HG02884 (cell line): ENCODE data around the gene ARMC8.
"Not testable (repeated sequence)": the region's sequence is repeated elsewhere in the genome, so short reads cannot be mapped to it uniquely, and the experiment has no call there.

Experiments used
- ATAC-seq: cut with Tn5 transposase; IDR thresholded peaks from one replicate; pipeline ENCODE4 v1.9.1; 2021; ENCODE audit warnings: mild to moderate bottlenecking, moderate library complexity; ENCODE audit not compliant: unreplicated experiment

The ARMC8 gene

GRCh38 chr3:138187296-138188012 lies at the start of gene ARMC8:
ARMC8 (plus strand) TSS chr3:138187301; CDS start chr3:138187555, 254 bp downstream.
- peak; percentile 67 for ATAC-seq

- ATAC-seq: no peak
Observed at GRCh38 chr3:138137861-138138260, 49.2 kb upstream of the ARMC8 start.

GRCh38 chr3:138139691-138140090 lies 47.4 kb upstream of the ARMC8 start:
- no peak for ATAC-seq

GRCh38 chr3:138140940-138141339 lies 46.2 kb upstream of the ARMC8 start:
- no peak for ATAC-seq

GRCh38 chr3:138142181-138142580 lies 44.9 kb upstream of the ARMC8 start:
- not testable (repeated sequence) for ATAC-seq

GRCh38 chr3:138148503-138148902 lies 38.6 kb upstream of the ARMC8 start:
- ATAC-seq: no peak

GRCh38 chr3:138154534-138154933 lies 32.6 kb upstream of the ARMC8 start:
- ATAC-seq: no peak

- no peak for ATAC-seq
Observed at GRCh38 chr3:138157743-138158142, 29.4 kb upstream of the ARMC8 start.

GRCh38 chr3:138165061-138165460 lies 22.0 kb upstream of the ARMC8 start:
- ATAC-seq: no peak

- no peak for ATAC-seq
Observed at GRCh38 chr3:138172625-138173024, 14.5 kb upstream of the ARMC8 start.

- ATAC-seq: no peak
Observed at GRCh38 chr3:138173769-138174420, 13.2 kb upstream of the ARMC8 start.

- peak; percentile 92 for ATAC-seq
Observed at GRCh38 chr3:138174421-138175131, 12.5 kb upstream of the ARMC8 start, which contains the start of gene DBR1. DBR1 (minus strand) TSS chr3:138174921; CDS start chr3:138174795, 126 bp downstream.

- peak; percentile 68 for ATAC-seq
Observed at GRCh38 chr3:138180375-138181029, 6.6 kb upstream of the ARMC8 start.

- ATAC-seq: no peak
Observed at GRCh38 chr3:138184994-138185393, 2.1 kb upstream of the ARMC8 start.

GRCh38 chr3:138186221-138186620 lies 880 bp upstream of the ARMC8 start:
- ATAC-seq: no peak

- ATAC-seq: peak; percentile 89
Observed at GRCh38 chr3:138186803-138187295, 252 bp upstream of the ARMC8 start.

GRCh38 chr3:138188013-138188730 lies 1.1 kb downstream of the ARMC8 start:
- ATAC-seq: no peak

GRCh38 chr3:138195481-138195880 lies 8.4 kb downstream of the ARMC8 start:
- no peak for ATAC-seq

GRCh38 chr3:138196023-138196422 lies 8.9 kb downstream of the ARMC8 start:
- ATAC-seq: no peak

- no peak for ATAC-seq
Observed at GRCh38 chr3:138197058-138197457, 10.0 kb downstream of the ARMC8 start.
